GM18907 (cell line): ENCODE measurements around the gene NCOA5.

Experiments
- ATAC-seq: cut with Tn5 transposase; IDR thresholded peaks from one replicate; pipeline ENCODE4 v1.9.1; 2021; ENCODE audit warnings: mild to moderate bottlenecking, moderate library complexity; ENCODE audit not compliant: unreplicated experiment

The NCOA5 gene

DNA sequence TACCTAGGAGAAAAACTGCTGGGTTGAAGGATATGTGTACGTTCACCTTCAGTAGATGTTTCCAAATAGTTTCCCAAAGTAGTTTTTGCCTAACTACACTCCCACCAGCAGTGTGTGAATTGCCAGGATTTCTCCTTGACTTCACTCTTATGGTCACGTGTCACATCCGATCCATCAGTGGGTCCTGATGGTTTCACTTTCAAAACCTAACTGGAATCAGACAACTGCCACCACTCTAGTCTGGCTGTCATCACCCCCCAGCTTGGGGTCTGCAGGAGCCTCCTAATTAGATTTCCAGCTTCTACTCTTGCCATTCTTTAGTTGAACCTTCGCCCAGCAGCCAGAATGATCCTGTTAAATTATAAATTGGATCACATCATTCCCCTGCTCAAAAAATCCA lies 69.2 kb downstream of the NCOA5 start:
- no peak for ATAC-seq

- no peak for ATAC-seq
These were observed 71.2 kb downstream of the NCOA5 start for GRCh38 chr20:46018611-46019010.

GRCh38 chr20:46018112-46018511 lies 71.7 kb downstream of the NCOA5 start:
- ATAC-seq = no peak

DNA sequence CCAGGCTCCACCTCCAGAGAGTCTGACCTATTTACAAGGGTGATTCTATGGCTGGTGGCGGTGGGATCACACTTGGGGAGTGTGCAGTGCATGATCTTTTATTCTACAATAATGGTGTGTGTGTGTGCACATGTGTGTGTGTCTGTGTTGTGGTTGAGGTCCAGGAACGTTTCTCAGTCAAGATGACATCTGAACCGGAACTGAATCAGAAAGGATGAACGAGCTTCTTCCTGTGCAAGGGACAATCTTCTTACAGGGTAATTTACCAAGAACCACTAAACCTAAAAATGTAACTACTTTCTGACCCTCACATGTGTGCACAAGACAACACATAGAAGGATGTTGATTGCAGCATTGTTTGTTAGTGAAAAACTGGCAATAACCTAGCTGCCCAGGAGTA lies 72.5 kb downstream of the NCOA5 start:
- no peak for ATAC-seq

- ATAC-seq = no peak
These were observed 75.0 kb downstream of the NCOA5 start for GRCh38 chr20:46014517-46015396.

DNA sequence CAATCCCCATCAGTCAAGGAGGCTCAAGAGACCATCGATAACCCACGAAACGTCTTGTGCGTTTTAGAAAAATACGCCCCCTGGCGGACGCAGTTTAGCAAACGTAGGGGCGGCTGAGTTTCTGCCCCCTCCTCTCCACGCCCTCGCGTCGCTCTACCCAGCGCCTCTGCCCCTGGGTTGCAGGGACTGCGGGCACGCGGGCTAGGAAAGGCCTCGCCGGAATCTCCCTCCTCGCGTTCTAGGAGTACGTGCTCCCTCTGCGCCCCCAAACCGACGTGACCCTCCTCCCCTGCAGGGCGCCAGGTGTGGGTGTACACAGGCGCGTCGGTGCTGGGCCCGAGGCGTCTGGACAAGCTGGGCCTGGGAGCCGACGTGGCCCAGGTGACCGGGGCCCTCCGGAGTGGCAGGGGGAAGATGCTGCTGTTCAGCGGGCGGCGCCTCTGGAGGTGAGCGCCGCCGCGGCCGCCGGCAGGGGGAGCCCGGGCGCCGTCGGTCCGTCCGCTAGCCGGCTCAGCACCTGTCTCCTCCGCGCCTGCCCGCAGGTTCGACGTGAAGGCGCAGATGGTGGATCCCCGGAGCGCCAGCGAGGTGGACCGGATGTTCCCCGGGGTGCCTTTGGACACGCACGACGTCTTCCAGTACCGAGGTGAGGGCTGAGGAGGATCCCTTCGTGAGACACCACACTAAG lies 75.8 kb downstream of the NCOA5 start:
- ATAC-seq = peak; percentile 71

GRCh38 chr20:46013322-46013828 lies 76.4 kb downstream of the NCOA5 start:
- no peak for ATAC-seq

GRCh38 chr20:46012921-46013320 lies 76.8 kb downstream of the NCOA5 start:
- no peak for ATAC-seq

DNA sequence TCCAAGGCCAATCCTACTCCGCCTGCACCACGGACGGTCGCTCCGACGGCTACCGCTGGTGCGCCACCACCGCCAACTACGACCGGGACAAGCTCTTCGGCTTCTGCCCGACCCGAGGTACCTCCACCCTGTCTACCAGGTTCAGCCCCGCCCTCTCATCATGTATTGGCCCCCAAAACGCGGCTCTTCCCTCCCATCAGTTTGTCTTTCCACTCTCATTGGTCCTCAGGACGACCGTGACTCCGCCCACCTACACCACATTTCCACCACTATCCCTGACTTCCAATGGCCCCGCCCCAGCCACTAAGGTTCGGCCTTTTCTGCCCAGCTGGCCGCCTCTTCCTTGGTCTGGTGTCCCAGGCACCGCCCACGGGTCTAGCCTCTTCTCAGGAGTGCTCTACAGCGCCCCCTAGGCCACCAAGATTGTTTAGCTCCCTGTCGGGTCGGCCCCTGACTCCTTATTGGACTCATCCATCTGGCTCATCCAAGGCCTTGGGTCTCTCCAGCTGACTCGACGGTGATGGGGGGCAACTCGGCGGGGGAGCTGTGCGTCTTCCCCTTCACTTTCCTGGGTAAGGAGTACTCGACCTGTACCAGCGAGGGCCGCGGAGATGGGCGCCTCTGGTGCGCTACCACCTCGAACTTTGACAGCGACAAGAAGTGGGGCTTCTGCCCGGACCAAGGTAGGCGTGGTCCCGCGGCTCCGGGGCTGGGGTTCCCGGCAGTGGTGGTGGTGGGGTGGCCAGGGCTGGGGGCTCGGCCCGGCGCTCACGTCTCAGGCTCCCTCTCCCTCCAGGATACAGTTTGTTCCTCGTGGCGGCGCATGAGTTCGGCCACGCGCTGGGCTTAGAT lies 77.9 kb downstream of the NCOA5 start:
- ATAC-seq = no peak
